Measurements from ENCODE around the gene CCSAP. TPM values are rescaled to one million over a fixed set of nuclear protein-coding genes. Genes with fewer than 3 reads are reported as not detected.

Gene CCSAP
- total and polyA plus RNA-seq, 2 experiments from 2014 or later = 2.7 to 12.0 TPM

- Histone ChIP-seq H3K27ac (no peak overlapping the region), H3K79me2 (no peaks in the 10 kb centered on the region), H4K20me1 (ENCODE audit: insufficient read depth, poor library complexity, severe bottlenecking) (no peaks in the 10 kb centered on the region), H3K9me3 (ENCODE audit: low read depth) (no peaks in the 10 kb centered on the region), H3K36me3 (replicated peaks; ENCODE audit: insufficient read depth, low read depth) (no peaks in the 10 kb centered on the region), H3K27me3 (no peaks in the 10 kb centered on the region), H3K9me2 (replicated peaks; ENCODE audit: insufficient read depth) (no peaks in the 10 kb centered on the region), H3K4me3 (no peak overlapping the region), H3K4me1 (ENCODE audit: insufficient read depth) (no peaks in the 10 kb centered on the region), H2AFZ (no peak overlapping the region), H3K4me2 (no peak overlapping the region)
- 67% methylated on average over 8 of the region's 8 CpGs for WGBS (ENCODE audit: low lambda C conversion rate, missing lambda C conversion rate)
- no peak for DNase-seq (ENCODE audit: low spot score)
- TF ChIP-seq CTCF (IDR thresholded peaks at IDR 0.05; ENCODE audit: poor library complexity) = no peak
- no peak for TF ChIP-seq EZH2phosphoT487 (IDR thresholded peaks at IDR 0.05; ENCODE audit: low read depth, severe bottlenecking, unreplicated experiment)
- TF ChIP-seq EZH2 (IDR thresholded peaks at IDR 0.05; ENCODE audit: borderline replicate concordance) = no peak
Observed at GRCh38 chr1:229381234-229381633, 38.4 kb upstream of the CCSAP start.

GRCh38 chr1:229380536-229381160, 37.8 kb upstream of the CCSAP start:
- Histone ChIP-seq H3K36me3 (replicated peaks; ENCODE audit: insufficient read depth, low read depth) (no peaks in the 10 kb centered on the region), H3K9me2 (replicated peaks; ENCODE audit: insufficient read depth) (no peaks in the 10 kb centered on the region), H3K27ac (no peak overlapping the region), H3K27me3 (no peaks in the 10 kb centered on the region), H3K79me2 (no peaks in the 10 kb centered on the region), H4K20me1 (ENCODE audit: insufficient read depth, poor library complexity, severe bottlenecking) (no peaks in the 10 kb centered on the region), H3K9me3 (ENCODE audit: low read depth) (no peaks in the 10 kb centered on the region), H3K4me3 (no peak overlapping the region), H3K4me1 (ENCODE audit: insufficient read depth) (no peaks in the 10 kb centered on the region), H3K4me2 (no peak overlapping the region), H2AFZ (no peak overlapping the region)
- WGBS (ENCODE audit: low lambda C conversion rate, missing lambda C conversion rate) = 71% methylated on average over 14 of the region's 14 CpGs
- no peak for TF ChIP-seq CTCF (IDR thresholded peaks at IDR 0.05; ENCODE audit: poor library complexity)
- TF ChIP-seq EZH2 (IDR thresholded peaks at IDR 0.05; ENCODE audit: borderline replicate concordance) = no peak
- no peak for TF ChIP-seq EZH2phosphoT487 (IDR thresholded peaks at IDR 0.05; ENCODE audit: low read depth, severe bottlenecking, unreplicated experiment)
- no peak for DNase-seq (ENCODE audit: low spot score)

GRCh38 chr1:229379846-229380245, 37.0 kb upstream of the CCSAP start:
- no peaks in the 10 kb centered on the region for H4K20me1 ChIP-seq (ENCODE audit: insufficient read depth, poor library complexity, severe bottlenecking)
- H3K4me1 ChIP-seq (ENCODE audit: insufficient read depth) = no peaks in the 10 kb centered on the region
- DNase-seq (ENCODE audit: low spot score) = no peak
- no peaks in the 10 kb centered on the region for H3K9me2 ChIP-seq (replicated peaks; ENCODE audit: insufficient read depth)
- no peaks in the 10 kb centered on the region for H3K27me3 ChIP-seq
- TF ChIP-seq CTCF (IDR thresholded peaks at IDR 0.05; ENCODE audit: poor library complexity) (no peak), EZH2phosphoT487 (IDR thresholded peaks at IDR 0.05; ENCODE audit: low read depth, severe bottlenecking, unreplicated experiment) (no peak), EZH2 (IDR thresholded peaks at IDR 0.05; ENCODE audit: borderline replicate concordance) (no peak)
- no peak overlapping the region for H3K4me3 ChIP-seq
- H2AFZ ChIP-seq = no peak overlapping the region
- H3K36me3 ChIP-seq (replicated peaks; ENCODE audit: insufficient read depth, low read depth) = no peaks in the 10 kb centered on the region
- H3K27ac ChIP-seq = no peak overlapping the region
- WGBS (ENCODE audit: low lambda C conversion rate, missing lambda C conversion rate) = 59% methylated on average over 5 of the region's 5 CpGs
- H3K9me3 ChIP-seq (ENCODE audit: low read depth) = no peaks in the 10 kb centered on the region
- no peaks in the 10 kb centered on the region for H3K79me2 ChIP-seq
- H3K4me2 ChIP-seq = no peak overlapping the region
